OCI-LY7 (cell line): ENCODE measurements around the gene SLC31A1. TPM values are rescaled to one million over a fixed set of nuclear protein-coding genes. Genes with fewer than 3 reads are reported as not detected.

Source experiments
- BruUV-seq: library from RNA; stranded (reverse); fragments of 400-500 nt; replicated peaks from 2 replicates; lab custom pipeline; 2021; lab: Mats Ljungman, UMichigan
- CTCF ChIA-PET: fragments of 300-600 bp; sonication (Branson Sonifier 250); formaldehyde crosslinking; loops from one replicate; lab custom pipeline; 2022; ENCODE audit warnings: antibody characterized with exemption; ENCODE audit not compliant: unreplicated experiment; lab: Charles Lee
- POLR2A ChIA-PET: fragments of 300-600 bp; sonication (Branson Sonifier 250); formaldehyde crosslinking; loops from one replicate; lab custom pipeline; 2022; ENCODE audit warnings: antibody characterized with exemption; lab: Charles Lee
- DNase-seq: peaks from one replicate; pipeline ENCODE4 v3.0.0-alpha.2; 2015; ENCODE audit warnings: low spot score
- H2AFZ ChIP-seq: fragments of 200-600 bp; sonication (generic), shearing (Covaris generic); 2 replicates; pipeline ENCODE4 v1.6.1; 2014; ENCODE audit warnings: mild to moderate bottlenecking, antibody characterized with exemption, low read length, moderate library complexity
- H3K27ac ChIP-seq: fragments of 200-600 bp; sonication (generic); 2 replicates; pipeline ENCODE4 v1.5.1; 2014; ENCODE audit warnings: mixed run types, low read depth, mild to moderate bottlenecking, moderate library complexity, low read length, inconsistent platforms; ENCODE audit not compliant: poor library complexity, severe bottlenecking
- H3K36me3 ChIP-seq: fragments of 200-600 bp; sonication (generic); 2 replicates; pipeline ENCODE4 v1.6.1; 2014; ENCODE audit warnings: mild to moderate bottlenecking, antibody characterized with exemption, low read length, moderate library complexity, mixed read lengths; ENCODE audit not compliant: insufficient read depth
- H3K4me1 ChIP-seq: fragments of 200-600 bp; sonication (generic); 2 replicates; pipeline ENCODE4 v1.5.1; 2014; ENCODE audit warnings: mild to moderate bottlenecking, low read length; ENCODE audit not compliant: insufficient read depth, poor library complexity, severe bottlenecking
- H3K4me2 ChIP-seq: fragments of 200-600 bp; sonication (generic); 2 replicates; pipeline ENCODE4 v1.6.1; 2014; ENCODE audit warnings: mild to moderate bottlenecking, low read length
- H3K4me3 ChIP-seq: fragments of 200-600 bp; sonication (generic); 2 replicates; pipeline ENCODE4 v1.5.1; 2014; ENCODE audit warnings: mild to moderate bottlenecking, low read depth, low read length; ENCODE audit not compliant: poor library complexity, severe bottlenecking
- H3K79me2 ChIP-seq: fragments of 200-600 bp; sonication (generic); 2 replicates; pipeline ENCODE4 v1.6.1; 2016; ENCODE audit warnings: low read depth, mild to moderate bottlenecking, low read length, moderate library complexity, mixed read lengths; ENCODE audit not compliant: insufficient read depth
- H3K9me2 ChIP-seq: fragments of 200-600 bp; sonication (generic); 2 replicates; pipeline ENCODE4 v1.6.1; 2016; ENCODE audit warnings: mild to moderate bottlenecking, low read length, mixed read lengths; ENCODE audit not compliant: insufficient read depth
- H3K9me3 ChIP-seq: fragments of 200-600 bp; sonication (generic); 2 replicates; pipeline ENCODE4 v1.6.1; 2014; ENCODE audit warnings: mild to moderate bottlenecking, mixed run types, low read length, mixed read lengths
- H4K20me1 ChIP-seq: fragments of 200-600 bp; sonication (generic); 2 replicates; pipeline ENCODE4 v1.6.1; 2014; ENCODE audit warnings: mild to moderate bottlenecking, antibody characterized with exemption, low read length, moderate library complexity, mixed read lengths; ENCODE audit not compliant: insufficient read depth
- CTCF ChIP-seq: fragments of 200-600 bp; sonication (generic); conservative IDR thresholded peaks from 2 replicates; pipeline ENCODE4 v1.5.1; 2014; ENCODE audit warnings: mild to moderate bottlenecking, antibody characterized with exemption, low read length, moderate library complexity, mixed read lengths
- EZH2phosphoT487 ChIP-seq: fragments of 200-600 bp; sonication (generic); IDR thresholded peaks from 2 replicates; pipeline ENCODE4 v1.6.1; 2018; ENCODE audit warnings: low read depth, borderline replicate concordance, mild to moderate bottlenecking, mixed run types, antibody characterized with exemption, low read length, moderate library complexity, mixed read lengths
- intact Hi-C: fragments of 100-400 bp; cut with micrococcal nuclease; formaldehyde crosslinking; loops from one replicate; pipeline ENCODE4 v1.10.0; 2022; ENCODE audit not compliant: unreplicated experiment
- total RNA-seq, 2 experiments: library from RNA; depleted of rRNA in 1 of 2; stranded (reverse); fragments of >200 nt in 1 of 2; shearing (Covaris generic) in 1 of 2; gene quantifications; 2 replicates each; pipeline ENCODE4 v1.2.3, GENCODE V29; 2014 to 2022

Gene SLC31A1
- total RNA-seq, 2 experiments from 2014 or later, result 3.9 to 16.7 TPM

GRCh38 chr9:113281356-113281755, 60.0 kb downstream of the SLC31A1 start:
- Histone ChIP-seq H3K4me2 (no peak overlapping the region), H3K27ac (no peak overlapping the region), H3K9me3 (no peaks in the 10 kb centered on the region), H4K20me1 (peaks cover 2% of the 10 kb centered on the region; the same call in 1 of the 2 replicates), H3K9me2 (no peaks in the 10 kb centered on the region), H3K4me3 (no peak overlapping the region), H2AFZ (no peak overlapping the region), H3K79me2 (peaks cover 23% of the 10 kb centered on the region), H3K4me1 (peaks cover 20% of the 10 kb centered on the region), H3K36me3 (peaks cover 90% of the 10 kb centered on the region)
- intact Hi-C loops, result no loop called here
- no peak for DNase-seq
- ChIA-PET POLR2A (no interaction called here), CTCF (no interaction called here)
- no peak for TF ChIP-seq CTCF
- TF ChIP-seq EZH2phosphoT487, result no peak
- no TSS peak for BruUV-seq

GRCh38 chr9:113289091-113289490, 67.7 kb downstream of the SLC31A1 start:
- no TSS peak for BruUV-seq
- Histone ChIP-seq H3K36me3 (peaks cover 96% of the 10 kb centered on the region), H3K4me2 (no peak overlapping the region), H3K4me1 (no peaks in the 10 kb centered on the region), H3K9me3 (no peaks in the 10 kb centered on the region), H4K20me1 (0 out of 2 replicates have a peak, but pooled peaks cover 4% of the 10 kb centered on the region), H3K79me2 (no peaks in the 10 kb centered on the region), H3K9me2 (no peaks in the 10 kb centered on the region), H2AFZ (no peak overlapping the region), H3K4me3 (no peak overlapping the region), H3K27ac (no peak overlapping the region)
- POLR2A ChIA-PET, result no interaction called here
- CTCF ChIA-PET, result no interaction called here
- no peak for TF ChIP-seq CTCF
- intact Hi-C loops, result no loop called here
- no peak for DNase-seq

- H3K27ac ChIP-seq, result no peak overlapping the region
- H3K4me2 ChIP-seq, result no peak overlapping the region
- no TSS peak for BruUV-seq
- no peaks in the 10 kb centered on the region for H3K79me2 ChIP-seq
- TF ChIP-seq CTCF (no peak), EZH2phosphoT487 (no peak)
- H4K20me1 ChIP-seq, result 0 out of 2 replicates have a peak, but pooled peaks cover 4% of the 10 kb centered on the region
- CTCF ChIA-PET, result no interaction called here
- H3K36me3 ChIP-seq, result peaks cover 88% of the 10 kb centered on the region
- POLR2A ChIA-PET, result interaction anchor here (0.5 to 1.1 kb wide), 6 partner anchors 10 to 597 kb away, joined by 3 to 6 read pairs (median 4); partner anchors contain the start of genes ALAD, CDC26, PRPF4 and WDR31
- H2AFZ ChIP-seq, result no peak overlapping the region
- H3K9me3 ChIP-seq, result no peaks in the 10 kb centered on the region
- no peaks in the 10 kb centered on the region for H3K9me2 ChIP-seq
- no peak for DNase-seq
- intact Hi-C loops, result no loop called here
- H3K4me1 ChIP-seq, result no peaks in the 10 kb centered on the region
- H3K4me3 ChIP-seq, result no peak overlapping the region
Measured at GRCh38 chr9:113290052-113290607, 68.8 kb downstream of the SLC31A1 start.
